ENCODE data around the gene ZFYVE28. TPM values are rescaled to one million over a fixed set of nuclear protein-coding genes. Genes with fewer than 3 reads are reported as not detected.

ZFYVE28 gene
- total RNA-seq, 1 donor from 2014 or later, result 1.3 TPM

DNA sequence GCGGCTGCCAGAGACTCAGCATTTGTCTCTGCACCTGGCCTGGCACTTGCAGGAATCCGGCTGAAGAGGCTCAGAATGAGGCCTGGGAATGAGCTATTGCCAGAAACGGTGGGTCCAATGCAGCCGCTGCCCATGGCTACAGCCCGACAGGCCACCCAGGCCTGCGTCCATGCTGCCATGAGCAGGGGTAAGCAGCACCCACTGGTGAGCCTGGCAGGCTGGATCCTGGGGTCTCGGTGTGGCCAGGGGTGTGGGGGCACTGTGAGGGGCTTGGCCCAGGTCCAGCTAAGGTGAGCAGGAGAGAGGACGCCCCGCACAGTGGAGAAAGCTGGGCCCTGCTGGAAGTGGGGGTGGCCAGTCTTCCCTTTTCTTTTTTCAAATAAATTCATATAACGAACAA, 96.2 kb downstream of the ZFYVE28 start:
- no peak overlapping the region for H3K4me3 ChIP-seq (ENCODE audit: low read depth, low read length)
- peaks cover 2% of the 10 kb centered on the region for H3K27me3 ChIP-seq (ENCODE audit: control insufficient read depth, insufficient read depth, low read length)
- H3K36me3 ChIP-seq (ENCODE audit: control insufficient read depth, insufficient read depth, low read length), result no peaks in the 10 kb centered on the region
- FAIRE-seq (no peak), DNase-seq (ENCODE audit: low read depth) (no peak)
- TF ChIP-seq, protein P1, sequence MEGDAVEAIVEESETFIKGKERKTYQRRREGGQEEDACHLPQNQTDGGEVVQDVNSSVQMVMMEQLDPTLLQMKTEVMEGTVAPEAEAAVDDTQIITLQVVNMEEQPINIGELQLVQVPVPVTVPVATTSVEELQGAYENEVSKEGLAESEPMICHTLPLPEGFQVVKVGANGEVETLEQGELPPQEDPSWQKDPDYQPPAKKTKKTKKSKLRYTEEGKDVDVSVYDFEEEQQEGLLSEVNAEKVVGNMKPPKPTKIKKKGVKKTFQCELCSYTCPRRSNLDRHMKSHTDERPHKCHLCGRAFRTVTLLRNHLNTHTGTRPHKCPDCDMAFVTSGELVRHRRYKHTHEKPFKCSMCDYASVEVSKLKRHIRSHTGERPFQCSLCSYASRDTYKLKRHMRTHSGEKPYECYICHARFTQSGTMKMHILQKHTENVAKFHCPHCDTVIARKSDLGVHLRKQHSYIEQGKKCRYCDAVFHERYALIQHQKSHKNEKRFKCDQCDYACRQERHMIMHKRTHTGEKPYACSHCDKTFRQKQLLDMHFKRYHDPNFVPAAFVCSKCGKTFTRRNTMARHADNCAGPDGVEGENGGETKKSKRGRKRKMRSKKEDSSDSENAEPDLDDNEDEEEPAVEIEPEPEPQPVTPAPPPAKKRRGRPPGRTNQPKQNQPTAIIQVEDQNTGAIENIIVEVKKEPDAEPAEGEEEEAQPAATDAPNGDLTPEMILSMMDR (IDR thresholded peaks at IDR 0.05; ENCODE audit: insufficient read depth, low read length, severe bottlenecking), result no peak

DNA sequence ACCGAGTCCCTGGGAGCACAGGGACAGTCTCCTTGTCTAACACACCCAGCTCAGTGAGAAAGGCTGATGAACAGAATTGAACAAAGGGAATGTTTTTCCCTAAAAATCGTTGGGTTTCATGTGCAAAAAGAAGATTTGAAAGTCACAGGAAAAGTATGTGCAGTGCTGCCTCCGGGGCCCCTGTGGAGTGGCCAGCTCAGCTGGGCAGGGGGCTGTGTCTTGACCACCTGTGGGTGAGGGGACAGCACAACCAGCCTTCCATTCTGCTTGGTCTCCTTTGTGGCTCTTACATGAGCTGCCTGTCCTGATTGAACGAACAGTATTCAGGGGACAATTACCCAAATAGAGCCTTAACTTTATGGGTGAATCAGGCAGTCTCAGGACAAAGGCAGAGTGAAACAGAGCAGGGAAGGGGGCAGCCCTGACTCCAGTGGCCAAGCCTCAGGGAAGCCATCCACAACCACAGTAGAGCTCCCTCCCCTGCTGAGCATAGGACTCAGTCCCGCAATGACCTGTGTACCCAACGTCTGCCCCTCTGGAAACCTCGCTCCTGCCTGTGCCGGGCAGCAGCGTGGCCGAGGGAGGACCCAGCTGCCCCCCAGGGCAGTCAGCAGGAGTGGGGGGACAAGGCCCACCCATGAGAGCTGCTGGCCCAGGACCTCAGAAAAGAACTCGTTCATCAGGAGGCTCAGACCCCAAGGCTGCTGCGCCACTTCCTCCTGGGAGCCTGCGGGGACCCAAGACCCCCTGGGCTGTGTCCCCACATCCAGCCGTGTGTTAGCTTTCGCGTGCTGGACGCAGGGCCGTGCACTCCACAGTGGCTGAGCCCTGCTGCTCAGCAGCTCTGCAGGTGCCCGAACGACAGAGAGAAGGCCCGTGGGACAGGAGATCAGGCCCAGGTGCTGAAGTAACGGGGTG, 96.9 kb downstream of the ZFYVE28 start:
- TF ChIP-seq, protein P1 (IDR thresholded peaks at IDR 0.05; ENCODE audit: insufficient read depth, low read length, severe bottlenecking), result no peak
- Histone ChIP-seq H3K36me3 (ENCODE audit: control insufficient read depth, insufficient read depth, low read length) (no peaks in the 10 kb centered on the region), H3K4me3 (ENCODE audit: low read depth, low read length) (no peak overlapping the region), H3K27me3 (ENCODE audit: control insufficient read depth, insufficient read depth, low read length) (peaks cover 2% of the 10 kb centered on the region)
- no peak for DNase-seq (ENCODE audit: low read depth)
- no peak for FAIRE-seq

DNA sequence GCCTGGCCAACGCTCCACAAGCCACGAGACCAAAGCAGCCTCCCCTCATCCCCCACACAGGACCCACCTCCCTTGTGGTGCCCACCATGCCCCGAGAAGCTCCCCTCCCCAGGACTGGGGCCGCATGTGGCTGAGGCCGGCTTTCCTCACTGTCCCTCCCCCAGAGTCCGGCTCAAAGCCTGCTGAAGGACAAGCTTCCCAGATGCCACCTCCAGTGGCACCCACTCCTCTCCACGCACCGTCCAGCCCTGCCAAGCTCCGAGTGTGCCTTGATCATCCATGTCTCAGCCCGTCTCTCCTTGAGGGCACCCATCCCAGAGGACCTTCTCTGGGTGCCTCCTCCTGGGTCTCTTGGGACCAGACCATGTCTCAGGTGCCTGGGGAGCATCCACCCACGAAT, 97.7 kb downstream of the ZFYVE28 start:
- TF ChIP-seq, protein P1 (IDR thresholded peaks at IDR 0.05; ENCODE audit: insufficient read depth, low read length, severe bottlenecking), result no peak
- DNase-seq (ENCODE audit: low read depth) (no peak), FAIRE-seq (no peak)
- H3K36me3 ChIP-seq (ENCODE audit: control insufficient read depth, insufficient read depth, low read length), result no peaks in the 10 kb centered on the region
- H3K4me3 ChIP-seq (ENCODE audit: low read depth, low read length), result no peak overlapping the region
- H3K27me3 ChIP-seq (ENCODE audit: control insufficient read depth, insufficient read depth, low read length), result peaks cover 2% of the 10 kb centered on the region

DNA sequence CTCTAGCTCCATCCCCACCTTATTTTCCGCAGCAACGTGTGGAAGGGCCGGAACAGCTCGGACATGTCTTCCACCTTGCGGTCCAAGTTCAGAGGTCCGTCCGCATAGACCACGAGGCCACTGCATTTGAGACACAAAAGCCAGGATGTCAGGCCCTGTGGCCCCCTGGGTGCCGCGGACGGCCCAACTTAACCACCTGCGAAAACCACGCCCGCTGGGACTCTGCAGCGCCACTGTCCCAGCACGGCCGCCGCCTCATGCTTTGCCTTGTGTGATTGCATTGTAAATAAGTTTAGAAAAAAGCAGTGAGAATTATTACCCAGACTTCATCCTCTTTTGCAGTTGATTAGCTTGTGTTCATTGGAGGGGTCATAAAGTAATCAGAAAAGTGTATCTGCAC, 98.3 kb downstream of the ZFYVE28 start:
- Histone ChIP-seq H3K36me3 (ENCODE audit: control insufficient read depth, insufficient read depth, low read length) (no peaks in the 10 kb centered on the region), H3K4me3 (ENCODE audit: low read depth, low read length) (no peak overlapping the region), H3K27me3 (ENCODE audit: control insufficient read depth, insufficient read depth, low read length) (peaks cover 2% of the 10 kb centered on the region)
- FAIRE-seq (no peak), DNase-seq (ENCODE audit: low read depth) (no peak)
- TF ChIP-seq, protein P1 (IDR thresholded peaks at IDR 0.05; ENCODE audit: insufficient read depth, low read length, severe bottlenecking), result no peak

DNA sequence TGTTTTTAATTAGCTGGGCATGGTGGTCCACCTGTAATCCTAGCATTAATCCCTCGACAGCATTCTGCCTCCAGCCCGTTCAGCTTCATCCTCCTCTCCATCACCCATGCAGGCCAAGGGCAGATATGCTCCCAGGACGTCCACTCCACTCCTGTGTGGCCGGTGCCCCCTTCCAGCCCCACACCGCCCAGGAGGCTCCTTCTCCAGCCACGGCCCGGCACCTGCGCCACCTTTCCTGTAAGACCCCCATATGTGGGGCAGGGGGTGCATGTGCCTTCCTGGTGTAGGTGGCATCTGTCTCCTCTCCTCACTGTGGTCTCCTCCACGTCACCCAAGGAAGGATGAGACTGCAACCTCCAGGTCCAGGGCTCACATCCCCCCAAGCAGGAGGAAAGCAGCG, 99.6 kb downstream of the ZFYVE28 start:
- TF ChIP-seq, protein P1 (IDR thresholded peaks at IDR 0.05; ENCODE audit: insufficient read depth, low read length, severe bottlenecking), result no peak
- FAIRE-seq (no peak), DNase-seq (ENCODE audit: low read depth) (no peak)
- H3K36me3 ChIP-seq (ENCODE audit: control insufficient read depth, insufficient read depth, low read length), result no peaks in the 10 kb centered on the region
- peaks cover 2% of the 10 kb centered on the region for H3K27me3 ChIP-seq (ENCODE audit: control insufficient read depth, insufficient read depth, low read length)
- no peak overlapping the region for H3K4me3 ChIP-seq (ENCODE audit: low read depth, low read length)
